H1 (cell line): ENCODE results near the gene RIPK4. TPM values are rescaled to one million over a fixed set of nuclear protein-coding genes. Genes with fewer than 3 reads are reported as not detected.

Experiments
- CTCF ChIA-PET: fragments of 300-600 bp; sonication (Branson Sonifier 250); formaldehyde crosslinking; loops from one replicate; lab custom pipeline; 2021; ENCODE audit not compliant: partially characterized antibody; lab: Charles Lee
- POLR2A ChIA-PET: fragments of 300-600 bp; sonication (Branson Sonifier 250); formaldehyde crosslinking; loops from one replicate; lab custom pipeline; 2021; ENCODE audit warnings: inconsistent platforms; ENCODE audit not compliant: partially characterized antibody; lab: Charles Lee
- DNase-seq, 2 experiments: peaks; one replicate each; pipeline versions ENCODE4 v3.0.0 to v3.0.0-alpha.2; 2010 to 2022; ENCODE audit warnings: low spot score in 2 of 2, low read depth in 1 of 2, mixed read lengths in 1 of 2
- FAIRE-seq: peaks from 2 replicates; lab custom pipeline; 2011; peaks lifted over from hg19 to GRCh38; lab: Jason Lieb, UNC
- H2AFZ ChIP-seq: 2 replicates; pipeline ENCODE4 v1.8.1; 2012; ENCODE audit warnings: low read length, inconsistent platforms
- H2AK5ac ChIP-seq: 2 replicates; pipeline ENCODE4 v1.6.1; 2013; ENCODE audit warnings: low read depth, low read length
- H2BK120ac ChIP-seq: replicated peaks from 2 replicates; pipeline ENCODE3; 2013; ENCODE audit warnings: low read depth, low read length, inconsistent platforms
- H2BK12ac ChIP-seq: 2 replicates; pipeline ENCODE4 v1.6.1; 2013; ENCODE audit warnings: low read depth, low read length
- H2BK15ac ChIP-seq: 2 replicates; pipeline ENCODE4 v1.6.1; 2013; ENCODE audit warnings: low read length
- H2BK20ac ChIP-seq: 2 replicates; pipeline ENCODE4 v1.6.1; 2013; ENCODE audit warnings: low read length
- H2BK5ac ChIP-seq: 2 replicates; pipeline ENCODE4 v1.6.1; 2013; ENCODE audit warnings: low read depth, low read length
- H3K14ac ChIP-seq: 2 replicates; pipeline ENCODE4 v1.6.1; 2013; ENCODE audit warnings: inconsistent platforms; ENCODE audit not compliant: insufficient read length
- H3K18ac ChIP-seq: 2 replicates; pipeline ENCODE4 v1.6.1; 2013; ENCODE audit warnings: low read length; ENCODE audit errors: extremely low read depth
- H3K23ac ChIP-seq: 2 replicates; pipeline ENCODE4 v1.6.1; 2013; ENCODE audit warnings: inconsistent platforms; ENCODE audit not compliant: insufficient read length
- H3K23me2 ChIP-seq: 2 replicates; pipeline ENCODE4 v1.6.1; 2013; ENCODE audit warnings: low read depth, low read length
- H3K27ac ChIP-seq: 2 replicates; pipeline ENCODE4 v1.6.1; 2011; ENCODE audit warnings: low read depth, low read length, inconsistent platforms
- H3K27me3 ChIP-seq, 4 experiments: replicated peaks in 1 of 4; 1 replicate in 1 of 4; 2 replicates in 3 of 4; pipeline versions ENCODE4 v1.6.1 to v1.8.1; 2011 to 2013; ENCODE audit warnings: low read length in 3 of 4, mild to moderate bottlenecking in 3 of 4, inconsistent platforms in 2 of 4, mixed read lengths in 2 of 4, moderate library complexity in 1 of 4; ENCODE audit not compliant: control insufficient read depth in 3 of 4, insufficient read depth in 3 of 4; ENCODE audit errors: extremely low read depth in 1 of 4
- H3K36me3 ChIP-seq, 4 experiments: 2 replicates each; pipeline versions ENCODE4 v1.6.1 to v1.8.1; 2011 to 2013; ENCODE audit warnings: mild to moderate bottlenecking in 4 of 4, low read length in 3 of 4, moderate library complexity in 2 of 4, control low read depth in 1 of 4, inconsistent platforms in 1 of 4; ENCODE audit not compliant: insufficient read depth in 4 of 4, control insufficient read depth in 2 of 4
- H3K4ac ChIP-seq: replicated peaks from 2 replicates; pipeline ENCODE3; 2013; ENCODE audit warnings: low read length, low read depth, mixed read lengths, inconsistent platforms; ENCODE audit not compliant: insufficient read length
- H3K4me1 ChIP-seq, 4 experiments: replicated peaks in 1 of 4; 1 replicate in 1 of 4; 2 replicates in 3 of 4; pipeline versions ENCODE4 v1.6.1 to v1.8.1; 2011 to 2013; ENCODE audit warnings: low read length in 3 of 4, inconsistent platforms in 2 of 4, mixed read lengths in 1 of 4; ENCODE audit not compliant: insufficient read depth in 4 of 4, control insufficient read depth in 3 of 4
- H3K4me2 ChIP-seq, 2 experiments: 2 replicates each; pipeline versions ENCODE4 v1.6.1 to v1.8.1; 2011 to 2013; ENCODE audit warnings: low read depth in 2 of 2, low read length in 2 of 2, control low read depth in 1 of 2, inconsistent platforms in 1 of 2, mild to moderate bottlenecking in 1 of 2; ENCODE audit not compliant: insufficient read depth in 1 of 2
- H3K4me3 ChIP-seq, 4 experiments: fragments of 200-600, 300-600 bp in 1 of 4; sonication (generic), shearing (Covaris generic), sonication (Bioruptor Twin) in 1 of 4; 2 replicates each; pipeline versions ENCODE4 v1.5.1 to v1.8.1; 2011 to 2016; ENCODE audit warnings: low read length in 4 of 4, low read depth in 3 of 4, control low read depth in 2 of 4, inconsistent platforms in 2 of 4, mild to moderate bottlenecking in 2 of 4, mixed read lengths in 1 of 4, moderate library complexity in 1 of 4; ENCODE audit not compliant: insufficient read depth in 2 of 4; ENCODE audit errors: extremely low read depth in 1 of 4
- H3K56ac ChIP-seq: replicated peaks from 2 replicates; pipeline ENCODE3; 2013; ENCODE audit warnings: low read depth, mild to moderate bottlenecking, mixed read lengths, low read length, inconsistent platforms; ENCODE audit not compliant: insufficient read length
- H3K79me1 ChIP-seq: 2 replicates; pipeline ENCODE4 v1.6.1; 2013; ENCODE audit warnings: low read depth, low read length, control low read depth
- H3K79me2 ChIP-seq, 2 experiments: 2 replicates each; pipeline versions ENCODE4 v1.6.1 to v1.8.1; 2012 to 2013; ENCODE audit warnings: low read length in 2 of 2, mild to moderate bottlenecking in 2 of 2, inconsistent platforms in 1 of 2; ENCODE audit not compliant: insufficient read depth in 2 of 2, control insufficient read depth in 1 of 2
- H3K9ac ChIP-seq, 4 experiments: replicated peaks in 1 of 4; 1 replicate in 1 of 4; 2 replicates in 3 of 4; pipeline versions ENCODE4 v1.6.1 to v1.8.1; 2011 to 2013; ENCODE audit warnings: low read depth in 3 of 4, low read length in 3 of 4, control low read depth in 2 of 4, mild to moderate bottlenecking in 2 of 4, moderate library complexity in 2 of 4, inconsistent platforms in 1 of 4; ENCODE audit errors: extremely low read depth in 1 of 4
- H3K9me3 ChIP-seq, 2 experiments: 2 replicates each; pipeline versions ENCODE4 v1.6.1 to v1.8.1; 2012 to 2013; ENCODE audit warnings: mild to moderate bottlenecking in 2 of 2, moderate library complexity in 2 of 2, control low read depth in 1 of 2, inconsistent platforms in 1 of 2, low read depth in 1 of 2, low read length in 1 of 2, mixed read lengths in 1 of 2; ENCODE audit not compliant: insufficient read depth in 2 of 2
- H4K20me1 ChIP-seq, 2 experiments: replicated peaks in 1 of 2; 2 replicates each; pipeline versions ENCODE3 to v1.8.1; 2011 to 2013; ENCODE audit warnings: inconsistent platforms in 2 of 2, low read length in 2 of 2, mild to moderate bottlenecking in 1 of 2; ENCODE audit not compliant: insufficient read depth in 2 of 2, control insufficient read depth in 1 of 2
- H4K5ac ChIP-seq: 2 replicates; pipeline ENCODE4 v1.6.1; 2013; ENCODE audit warnings: low read length, low read depth, mixed read lengths, inconsistent platforms; ENCODE audit not compliant: insufficient read length
- H4K8ac ChIP-seq: 2 replicates; pipeline ENCODE4 v1.8.0; 2013; ENCODE audit warnings: mild to moderate bottlenecking, moderate library complexity, low read length, inconsistent platforms; ENCODE audit not compliant: insufficient read depth; ENCODE audit errors: extremely low read depth
- H4K91ac ChIP-seq: replicated peaks from 2 replicates; pipeline ENCODE3; 2013; ENCODE audit warnings: low read length, mixed read lengths, inconsistent platforms; ENCODE audit not compliant: insufficient read length
- ASH2L ChIP-seq: fragments of 200-600, 300-600 bp; sonication (generic); IDR thresholded peaks from one replicate; pipeline ENCODE4 v1.7.1; 2017; ENCODE audit warnings: low read length
- CBX5 ChIP-seq: fragments of 300-800, 300-1000 bp; sonication (generic); IDR thresholded peaks from 2 replicates; pipeline ENCODE4 v1.7.1; 2016; ENCODE audit warnings: antibody characterized with exemption, low read length, low read depth
- EZH2 ChIP-seq: fragments of 200-600 bp; sonication (generic); IDR thresholded peaks from 2 replicates; pipeline ENCODE4 v1.7.1; 2012; ENCODE audit warnings: low read depth, mild to moderate bottlenecking, moderate library complexity, low read length, inconsistent platforms; ENCODE audit not compliant: severe bottlenecking
- HDAC6 ChIP-seq: IDR thresholded peaks from one replicate; pipeline ENCODE4 v1.7.1; 2012; ENCODE audit warnings: low read depth, mild to moderate bottlenecking, inconsistent platforms, low read length, moderate library complexity
- MAX ChIP-seq: IDR thresholded peaks from 2 replicates; pipeline ENCODE4 v1.6.1; 2012; ENCODE audit warnings: inconsistent platforms
- RAD21 ChIP-seq, 2 experiments: IDR thresholded peaks in 1 of 2; conservative IDR thresholded peaks in 1 of 2; 2 replicates each; pipeline ENCODE4 v1.6.1; 2011; ENCODE audit warnings: low read depth in 2 of 2, low read length in 2 of 2, improper control_type of control experiment in 1 of 2, inconsistent platforms in 1 of 2, mild to moderate bottlenecking in 1 of 2, moderate library complexity in 1 of 2
- SIN3A ChIP-seq, 2 experiments: IDR thresholded peaks in 1 of 2; conservative IDR thresholded peaks in 1 of 2; 2 replicates each; pipeline ENCODE4 v1.6.1; 2011 to 2012; ENCODE audit warnings: low read length in 2 of 2, improper control_type of control experiment in 1 of 2, low read depth in 1 of 2, mild to moderate bottlenecking in 1 of 2
- SUZ12 ChIP-seq: fragments of 200-600 bp; sonication (generic); IDR thresholded peaks from 2 replicates; pipeline ENCODE4 v1.6.1; 2012; ENCODE audit warnings: mild to moderate bottlenecking, inconsistent platforms, low read length, moderate library complexity, mixed read lengths
- USF2 ChIP-seq: IDR thresholded peaks from 2 replicates; pipeline ENCODE4 v1.6.1; 2011; ENCODE audit warnings: low read length, improper control_type of control experiment
- WGBS, 2 experiments: shearing (Covaris generic) in 1 of 2; methylation state at CpG; one replicate each; pipeline versions ENCODE4 v1.1.6 to v1.1.7; 2013 to 2015; ENCODE audit warnings: low lambda C conversion rate in 2 of 2, mixed read lengths in 2 of 2, inconsistent platforms in 1 of 2, low coverage in 1 of 2, missing lambda C conversion rate in 1 of 2; ENCODE audit not compliant: insufficient replicate concordance in 2 of 2, insufficient coverage in 1 of 2, insufficient read length in 1 of 2; ENCODE audit errors: extremely low coverage in 1 of 2, missing lambda C conversion rate in 1 of 2; 5-methylcytosine and 5-hydroxymethylcytosine counted together
- polyA plus RNA-seq, 7 experiments: library from polyadenylated mRNA; depleted of rRNA in 3 of 7; stranded (reverse) in 5 of 7; unstranded in 2 of 7; fragments of >200 nt in 5 of 7; fragments of 200-250 nt in 2 of 7; gene quantifications; 1 replicate in 5 of 7; 2 replicates in 1 of 7; 4 replicates in 1 of 7; pipeline versions ENCODE4 v1.2.1 to v1.2.3, GENCODE V29; 2011 to 2013; ENCODE audit warnings: missing spikeins in 2 of 7, mixed read lengths in 2 of 7
- total RNA-seq: library from RNA; stranded (reverse); fragmentation: NEBNext Ultra II Directional; extraction: Animal tissue kit (Norgen Biotek cat#: 25700); gene quantifications from 2 replicates; pipeline ENCODE4 v1.2.1, GENCODE V29; 2021

Gene RIPK4
- total and polyA plus RNA-seq, 2 of the 8 experiments (the other 6 are each of a cell fraction or from before 2014, with no cell fraction given), result 2.7 to 5.6 TPM

- H3K36me3 ChIP-seq, result peaks cover 0 to 8% (median 1%) of the 10 kb centered on the region in 4 experiments; a peak in 3 of 8 replicates
- H3K18ac ChIP-seq, result no peak overlapping the region
- no peak overlapping the region for H3K9ac ChIP-seq
- FAIRE-seq (no peak), DNase-seq (no peak)
- ChIA-PET CTCF (interaction anchor here (0.6 to 13.4 kb wide), 5 partner anchors 29 to 137 kb away, joined by 3 to 118 read pairs (median 4); no protein-coding TSS in a partner anchor), POLR2A (interaction anchor here (2.0 kb wide), 1 partner anchor 15 kb away, joined by 6 read pairs; no protein-coding TSS in a partner anchor)
- H2AFZ ChIP-seq, result no peak overlapping the region
- no peak overlapping the region for H4K5ac ChIP-seq
- no peak overlapping the region for H3K23ac ChIP-seq
- 92% methylated on average over 20 of the region's 20 CpGs; no CpG with 5 or more reads in 1 of the 2 experiments for WGBS, 2 experiments
- no peak overlapping the region for H4K91ac ChIP-seq
- H3K4ac ChIP-seq, result no peak overlapping the region
- H3K56ac ChIP-seq, result no peak overlapping the region
- H2BK120ac ChIP-seq, result no peak overlapping the region
- no peaks in the 10 kb centered on the region; a peak in 1 of 7 replicates for H3K27me3 ChIP-seq
- H3K4me3 ChIP-seq, result no peak overlapping the region
- no peak overlapping the region for H3K14ac ChIP-seq
- H3K27ac ChIP-seq, result no peak overlapping the region
- H3K23me2 ChIP-seq, result no peaks in the 10 kb centered on the region
- H2BK12ac ChIP-seq, result no peak overlapping the region
- H3K4me1 ChIP-seq, result peaks cover 0 to 19% (median 9%) of the 10 kb centered on the region in 4 experiments; a peak in 4 of 7 replicates
- H4K20me1 ChIP-seq, result peaks cover 2% of the 10 kb centered on the region in 2 experiments
- no peak overlapping the region; the same call in 1 of the 2 replicates for H4K8ac ChIP-seq
- no peak overlapping the region for H2BK5ac ChIP-seq
- H2BK15ac ChIP-seq, result no peak overlapping the region
- no peak overlapping the region for H2BK20ac ChIP-seq
- no peaks in the 10 kb centered on the region for H3K9me3 ChIP-seq
- no peaks in the 10 kb centered on the region for H3K79me2 ChIP-seq
- H2AK5ac ChIP-seq, result no peak overlapping the region
- H3K4me2 ChIP-seq, result no peak overlapping the region
- no peaks in the 10 kb centered on the region; the same call in 1 of the 2 replicates for H3K79me1 ChIP-seq
- no peak for TF ChIP-seq USF2
- no peak for TF ChIP-seq HDAC6
- TF ChIP-seq RAD21 (IDR thresholded peaks at IDR 0.05 in 1 of 2, conservative IDR thresholded peaks at IDR 0.05 in 1 of 2; ENCODE audit: low read depth in 2 of 2, low read length in 2 of 2), result no peak
- no peak for TF ChIP-seq SUZ12
- no peak for TF ChIP-seq EZH2
- no peak for TF ChIP-seq CBX5
- TF ChIP-seq ASH2L, result no peak
- TF ChIP-seq MAX, result no peak
- no peak for TF ChIP-seq SIN3A (conservative IDR thresholded peaks at IDR 0.05 in 1 of 2, IDR thresholded peaks at IDR 0.05 in 1 of 2; ENCODE audit: low read depth in 1 of 2, low read length in 2 of 2)
These were observed 18.7 kb downstream of the RIPK4 start for GRCh38 chr21:41747943-41748738.
